ENCODE results near the gene BOK.

GRCh38 chr2:241540401-241540770 lies 18.2 kb upstream of the BOK start:
- TF ChIP-seq CTCF (conservative IDR thresholded peaks at IDR 0.05; ENCODE audit: low read length) (no peak), EZH2phosphoT487 (IDR thresholded peaks at IDR 0.05; ENCODE audit: borderline replicate concordance) (no peak)
